GM21723 (cell line): ENCODE measurements around the gene TANK.
"Not testable (repeated sequence)": the region's sequence is repeated elsewhere in the genome, so short reads cannot be mapped to it uniquely, and the experiment has no call there.

Source experiments
- ATAC-seq: cut with Tn5 transposase; IDR thresholded peaks from one replicate; pipeline ENCODE4 v1.9.1; 2021; ENCODE audit warnings: mild to moderate bottlenecking, moderate library complexity; ENCODE audit not compliant: unreplicated experiment

The TANK gene

DNA sequence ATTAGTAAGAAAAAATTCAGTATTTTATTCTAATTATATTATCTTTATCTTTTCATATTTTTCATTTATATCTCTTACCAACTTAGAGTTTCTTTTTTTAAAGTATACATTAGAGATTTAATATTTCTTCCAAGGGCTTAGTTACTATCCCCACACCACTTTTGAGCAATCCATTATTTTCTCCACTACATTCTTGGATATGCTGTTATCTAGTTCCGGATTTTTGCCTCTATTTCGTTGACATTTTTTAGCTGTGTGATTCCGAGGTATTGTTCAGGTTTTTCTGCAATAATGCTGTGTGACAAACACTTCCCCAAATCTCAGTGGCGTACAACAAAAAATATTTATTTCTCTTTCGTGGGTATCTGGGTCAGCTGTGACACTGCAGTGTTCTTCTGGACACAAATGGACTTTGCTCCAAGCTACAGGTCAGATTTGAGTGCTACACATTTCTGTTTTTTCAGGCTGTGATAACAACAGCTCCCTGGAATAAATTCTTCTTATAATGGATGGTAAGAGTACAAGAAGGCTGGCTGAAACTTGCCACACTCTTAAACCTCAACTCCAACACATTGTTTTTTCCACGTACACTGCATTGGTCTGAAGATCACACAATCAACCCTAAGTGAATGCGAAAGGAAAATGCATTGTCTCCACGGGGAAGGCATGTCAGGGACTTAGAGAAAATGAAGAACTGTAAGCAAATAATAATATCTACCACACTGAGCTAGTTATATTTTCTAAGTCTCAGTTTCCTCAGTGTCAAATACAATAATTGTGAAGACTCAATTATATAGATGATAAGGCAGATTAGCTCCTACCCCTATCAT lies 97.1 kb downstream of the TANK start:
- no peak for ATAC-seq

DNA sequence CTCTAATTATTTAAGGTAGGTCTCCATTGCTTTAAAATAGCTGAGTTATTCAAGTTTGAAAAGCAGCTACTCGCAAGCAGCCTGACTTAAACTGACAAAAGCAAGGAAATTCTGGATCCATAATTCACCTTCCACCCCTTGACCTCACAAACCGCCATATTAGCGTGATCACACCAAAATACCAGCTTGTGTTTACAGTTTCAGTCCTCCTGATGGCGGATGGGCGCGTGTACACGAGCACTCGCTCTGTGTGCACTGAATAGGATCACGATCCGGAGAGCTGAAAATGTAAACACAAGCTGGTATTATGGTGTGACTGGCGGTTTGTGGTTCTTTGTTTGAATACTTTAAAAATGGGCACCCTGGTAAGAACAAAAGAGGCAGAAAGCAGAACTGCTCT lies 105.6 kb downstream of the TANK start:
- ATAC-seq, result no peak

GRCh38 chr2:161269111-161269510 lies 108.9 kb downstream of the TANK start:
- no peak for ATAC-seq

- peak; percentile 85 for ATAC-seq
Measured at GRCh38 chr2:161273038-161273760, 113.0 kb downstream of the TANK start.

- not testable (repeated sequence) for ATAC-seq
Measured at GRCh38 chr2:161278564-161279229, 118.5 kb downstream of the TANK start.

- ATAC-seq, result not testable (repeated sequence)
Measured at GRCh38 chr2:161279230-161279815, 119.1 kb downstream of the TANK start.

- ATAC-seq, result not testable (repeated sequence)
Measured at GRCh38 chr2:161280906-161281323, 120.7 kb downstream of the TANK start.

DNA sequence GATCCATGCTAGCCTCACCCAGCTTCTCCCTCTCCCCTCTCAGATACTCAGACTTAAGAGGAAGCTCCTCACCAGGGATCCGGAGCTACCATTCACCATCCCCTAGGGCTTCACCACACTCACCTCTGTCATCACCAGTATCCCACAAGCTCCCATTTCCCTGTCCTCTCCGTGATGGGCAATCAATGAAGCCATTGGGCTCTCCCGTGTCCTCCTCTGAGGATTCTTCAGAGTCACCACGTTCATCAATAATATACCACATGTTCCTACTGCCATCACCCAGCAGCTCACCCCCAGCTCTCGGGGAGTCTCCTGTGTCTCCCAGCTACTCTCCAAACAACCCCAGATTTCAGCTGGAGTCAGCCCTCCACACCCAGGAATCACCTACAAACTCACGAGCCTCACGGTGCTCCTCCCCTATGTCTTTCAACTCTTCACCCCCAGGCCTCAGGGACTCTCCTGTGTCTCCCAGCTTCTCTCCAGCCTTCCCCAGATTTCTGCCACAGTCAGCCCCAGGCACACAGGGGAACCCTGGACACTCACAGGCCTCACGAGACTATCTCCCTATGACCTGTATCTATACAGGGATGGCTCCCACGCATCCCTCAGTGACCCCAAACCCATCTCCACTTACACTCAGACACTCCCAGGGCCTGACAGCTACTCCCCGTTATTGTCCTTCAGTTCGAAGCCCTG lies 121.5 kb downstream of the TANK start:
- not testable (repeated sequence) for ATAC-seq

DNA sequence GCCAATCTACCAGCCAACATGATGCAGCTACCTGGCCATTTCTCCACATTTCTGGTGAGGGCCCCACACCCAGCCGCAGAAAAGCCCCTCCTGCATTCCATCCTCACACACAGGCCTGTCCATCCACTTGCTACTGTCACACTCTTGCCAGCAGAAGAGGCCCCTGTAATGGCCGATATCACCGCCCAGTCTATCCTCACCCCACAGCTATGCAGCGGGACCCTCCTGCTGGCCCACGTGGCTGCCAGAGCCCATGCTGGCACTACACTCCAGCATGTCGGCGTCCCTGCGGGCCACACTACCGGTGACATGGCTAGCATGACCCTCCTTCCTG lies 122.0 kb downstream of the TANK start:
- not testable (repeated sequence) for ATAC-seq

DNA sequence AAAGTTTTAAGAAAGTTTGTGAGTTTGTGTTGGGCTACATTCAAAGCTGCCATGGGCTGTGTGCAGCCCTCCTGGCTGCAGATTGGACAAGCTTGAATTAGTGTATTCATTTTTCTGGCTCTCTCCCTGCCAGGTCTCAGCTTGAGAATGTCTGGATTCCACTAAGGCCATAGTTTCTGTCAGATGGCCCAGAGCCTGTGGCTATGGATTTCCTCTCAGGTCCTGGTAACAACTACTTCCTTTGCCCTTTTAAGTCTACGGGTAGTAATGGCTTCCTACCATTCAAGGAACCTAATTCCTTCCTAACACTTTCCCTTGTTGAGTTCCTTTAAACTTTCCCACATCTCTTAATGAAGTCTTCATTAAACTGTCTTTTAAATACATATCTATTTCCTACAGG lies 123.7 kb downstream of the TANK start:
- ATAC-seq, result no peak
